GM10248 (cell line): Measurements from ENCODE around the gene KANK2.

Experiments used
- CTCF ChIA-PET: fragments of 300-600 bp; sonication (Branson Sonifier 250); formaldehyde crosslinking; extraction: SDS; loops from one replicate; lab custom pipeline; 2021; ENCODE audit warnings: antibody characterized with exemption; lab: Yijun Ruan, JAX
- POLR2A ChIA-PET: fragments of 350-650 bp; sonication (Branson Sonifier 250); formaldehyde crosslinking; extraction: SDS; loops from one replicate; lab custom pipeline; 2020; ENCODE audit warnings: antibody characterized with exemption; lab: Yijun Ruan, JAX
- DNase-seq: peaks from one replicate; pipeline ENCODE4 v3.0.0; 2012; ENCODE audit errors: extremely low spot score
- TF ChIP-seq, protein P1 (sequence below): IDR thresholded peaks from 2 replicates; pipeline ENCODE4 v1.5.1; 2012; ENCODE audit warnings: mild to moderate bottlenecking, low read depth; ENCODE audit errors: extremely low read depth, missing control alignments, control extremely low read depth

KANK2 gene

GRCh38 chr19:11236324-11237301 lies 39.3 kb upstream of the KANK2 start:
- TF ChIP-seq, protein P1, sequence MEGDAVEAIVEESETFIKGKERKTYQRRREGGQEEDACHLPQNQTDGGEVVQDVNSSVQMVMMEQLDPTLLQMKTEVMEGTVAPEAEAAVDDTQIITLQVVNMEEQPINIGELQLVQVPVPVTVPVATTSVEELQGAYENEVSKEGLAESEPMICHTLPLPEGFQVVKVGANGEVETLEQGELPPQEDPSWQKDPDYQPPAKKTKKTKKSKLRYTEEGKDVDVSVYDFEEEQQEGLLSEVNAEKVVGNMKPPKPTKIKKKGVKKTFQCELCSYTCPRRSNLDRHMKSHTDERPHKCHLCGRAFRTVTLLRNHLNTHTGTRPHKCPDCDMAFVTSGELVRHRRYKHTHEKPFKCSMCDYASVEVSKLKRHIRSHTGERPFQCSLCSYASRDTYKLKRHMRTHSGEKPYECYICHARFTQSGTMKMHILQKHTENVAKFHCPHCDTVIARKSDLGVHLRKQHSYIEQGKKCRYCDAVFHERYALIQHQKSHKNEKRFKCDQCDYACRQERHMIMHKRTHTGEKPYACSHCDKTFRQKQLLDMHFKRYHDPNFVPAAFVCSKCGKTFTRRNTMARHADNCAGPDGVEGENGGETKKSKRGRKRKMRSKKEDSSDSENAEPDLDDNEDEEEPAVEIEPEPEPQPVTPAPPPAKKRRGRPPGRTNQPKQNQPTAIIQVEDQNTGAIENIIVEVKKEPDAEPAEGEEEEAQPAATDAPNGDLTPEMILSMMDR: no peak
- CTCF ChIA-PET: interaction anchor here (0.7 kb wide), 1 partner anchor 246 kb away, joined by 3 read pairs; no protein-coding TSS in a partner anchor
- no peak for DNase-seq
- POLR2A ChIA-PET: no interaction called here

- ChIA-PET POLR2A (no interaction called here), CTCF (no interaction called here)
- DNase-seq: no peak
- TF ChIP-seq, protein P1: no peak
Measured at GRCh38 chr19:11234486-11235075, 37.2 kb upstream of the KANK2 start.

- ChIA-PET POLR2A (no interaction called here), CTCF (interaction anchor here (1.0 kb wide), 1 partner anchor 282 kb away, joined by 3 read pairs; no protein-coding TSS in a partner anchor)
- DNase-seq: no peak
- TF ChIP-seq, protein P1: no peak
Measured at GRCh38 chr19:11233073-11233472, 35.7 kb upstream of the KANK2 start.

DNA sequence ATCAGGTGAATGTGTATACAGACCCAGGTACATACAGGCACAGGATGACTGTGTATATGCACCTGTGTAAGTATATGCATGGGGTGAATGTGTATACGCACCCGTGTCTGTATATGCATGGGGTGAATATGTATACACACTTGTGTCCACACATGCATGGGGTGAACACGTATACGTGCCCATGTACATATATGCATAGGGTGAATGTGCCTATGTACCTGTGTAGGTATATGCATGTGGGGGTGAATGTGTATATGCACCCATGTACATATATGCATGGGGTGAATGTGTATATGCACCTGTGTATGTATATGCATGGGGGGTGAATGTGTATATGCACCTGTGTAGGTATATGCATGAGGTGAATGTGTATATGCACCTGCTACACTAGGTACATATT lies 35.2 kb upstream of the KANK2 start:
- TF ChIP-seq, protein P1: no peak
- CTCF ChIA-PET: interaction anchor here (1.0 to 2.5 kb wide), 2 partner anchors 10 to 283 kb away, joined by 3 to 12 read pairs; no protein-coding TSS in a partner anchor
- POLR2A ChIA-PET: no interaction called here
- DNase-seq: no peak

GRCh38 chr19:11230621-11231386 lies 33.5 kb upstream of the KANK2 start:
- DNase-seq: no peak
- TF ChIP-seq, protein P1: no peak
- CTCF ChIA-PET: interaction anchor here (2.5 kb wide), 1 partner anchor 12 kb away, joined by 12 read pairs; no protein-coding TSS in a partner anchor
- POLR2A ChIA-PET: interaction anchor here (0.6 kb wide), 2 partner anchors 34 to 38 kb away, joined by 3 to 4 read pairs; no protein-coding TSS in a partner anchor
